DND-41 (cell line): Measurements from ENCODE around the gene ABCB11.
A peak's percentile ranks its signal among the peaks of the same experiment; 100 is the strongest.

ENCODE experiments used
- ATAC-seq: fragments of 200-7000 bp; cut with Tn5 transposase; 3 replicates; pipeline ENCODE4 v1.9.1; 2021; ENCODE audit warnings: low read depth; ENCODE audit not compliant: insufficient read depth
- DNase-seq: peaks from one replicate; pipeline ENCODE4 v3.0.0-alpha.2; 2020
- H2AFZ ChIP-seq: 2 replicates; pipeline ENCODE4 v1.6.0; 2012; ENCODE audit warnings: low read depth, low read length
- H3K27ac ChIP-seq: 2 replicates; pipeline ENCODE4 v1.5.1; 2012; ENCODE audit warnings: low read length, inconsistent platforms
- H3K27me3 ChIP-seq: fragments of 200-600 bp; sonication (generic); 2 replicates; pipeline ENCODE4 v1.6.0; 2012; ENCODE audit warnings: low read length, mild to moderate bottlenecking, inconsistent platforms; ENCODE audit not compliant: insufficient read depth, poor library complexity
- H3K36me3 ChIP-seq: 2 replicates; pipeline ENCODE4 v1.5.1; 2012; ENCODE audit warnings: low read length, inconsistent platforms; ENCODE audit not compliant: insufficient read depth
- H3K4me1 ChIP-seq: 2 replicates; pipeline ENCODE4 v1.5.1; 2012; ENCODE audit warnings: mild to moderate bottlenecking, low read length; ENCODE audit not compliant: insufficient read depth
- H3K4me2 ChIP-seq: 2 replicates; pipeline ENCODE4 v1.6.0; 2012; ENCODE audit warnings: mild to moderate bottlenecking, moderate library complexity, low read length, inconsistent platforms; ENCODE audit not compliant: insufficient read depth
- H3K4me3 ChIP-seq, 2 experiments: fragments of 200-600 bp in 1 of 2; shearing (Covaris generic) in 1 of 2; 2 replicates each; pipeline ENCODE4 v1.5.1; 2012 to 2016; ENCODE audit warnings: inconsistent platforms in 2 of 2, low read length in 2 of 2, mild to moderate bottlenecking in 2 of 2, low read depth in 1 of 2, moderate library complexity in 1 of 2
- H3K79me2 ChIP-seq: 2 replicates; pipeline ENCODE4 v1.6.0; 2012; ENCODE audit warnings: low read length, inconsistent platforms; ENCODE audit not compliant: insufficient read depth
- H3K9ac ChIP-seq: 2 replicates; pipeline ENCODE4 v1.6.0; 2012; ENCODE audit warnings: low read depth, mild to moderate bottlenecking, inconsistent platforms, low read length, moderate library complexity
- H3K9me3 ChIP-seq: 2 replicates; pipeline ENCODE4 v1.5.1; 2012; ENCODE audit warnings: low read length, moderate library complexity, mild to moderate bottlenecking, inconsistent platforms; ENCODE audit not compliant: insufficient read depth, severe bottlenecking
- H4K20me1 ChIP-seq: 2 replicates; pipeline ENCODE4 v1.6.0; 2012; ENCODE audit warnings: low read length; ENCODE audit not compliant: insufficient read depth
- EZH2 ChIP-seq: IDR thresholded peaks from 3 replicates; pipeline ENCODE4 v1.6.1; 2012; ENCODE audit warnings: borderline replicate concordance, low read depth, mild to moderate bottlenecking, moderate library complexity, low read length, inconsistent platforms; ENCODE audit not compliant: severe bottlenecking
- TF ChIP-seq, protein P1 (sequence below): IDR thresholded peaks from 2 replicates; pipeline ENCODE4 v1.5.1; 2012; ENCODE audit warnings: borderline replicate concordance, low read length, moderate library complexity, mild to moderate bottlenecking; ENCODE audit not compliant: poor library complexity, severe bottlenecking; ENCODE audit errors: extremely low read depth

ABCB11 gene

DNA sequence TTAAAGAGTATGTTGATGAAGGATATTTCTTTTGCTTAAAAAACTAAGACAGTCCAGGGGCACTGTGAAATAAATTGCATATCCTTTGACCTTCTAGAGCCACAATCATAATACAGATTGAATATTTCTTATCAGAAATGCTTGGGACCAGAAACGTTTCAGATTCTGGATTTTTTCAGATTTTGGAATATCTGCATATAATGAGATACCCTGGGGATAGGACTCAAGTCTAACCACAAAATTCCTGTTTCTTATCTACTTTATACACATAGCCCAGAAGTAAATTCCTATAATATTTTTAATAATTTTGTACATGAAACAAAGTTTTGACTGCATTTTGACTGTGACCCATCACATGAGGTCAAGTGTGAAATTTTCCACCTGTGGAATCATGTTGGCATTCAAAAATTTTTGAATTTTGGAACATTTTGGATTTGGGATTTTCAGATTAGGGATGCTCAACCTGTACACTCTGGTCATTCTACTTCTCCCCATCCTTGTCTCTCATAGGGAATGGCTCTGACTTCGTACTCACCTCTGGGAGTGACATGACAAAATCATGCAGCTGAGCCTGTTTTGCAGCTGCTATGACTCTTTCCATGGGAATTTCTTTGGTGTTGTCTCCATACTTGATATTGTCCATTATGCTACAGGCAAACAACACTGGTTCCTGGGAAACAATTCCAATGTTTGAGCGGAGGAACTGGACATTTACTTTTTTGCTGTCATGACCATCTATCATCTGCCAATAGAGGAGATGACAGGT, 104.3 kb downstream of the ABCB11 start:
- H3K4me2 ChIP-seq, result no peak overlapping the region

DNA sequence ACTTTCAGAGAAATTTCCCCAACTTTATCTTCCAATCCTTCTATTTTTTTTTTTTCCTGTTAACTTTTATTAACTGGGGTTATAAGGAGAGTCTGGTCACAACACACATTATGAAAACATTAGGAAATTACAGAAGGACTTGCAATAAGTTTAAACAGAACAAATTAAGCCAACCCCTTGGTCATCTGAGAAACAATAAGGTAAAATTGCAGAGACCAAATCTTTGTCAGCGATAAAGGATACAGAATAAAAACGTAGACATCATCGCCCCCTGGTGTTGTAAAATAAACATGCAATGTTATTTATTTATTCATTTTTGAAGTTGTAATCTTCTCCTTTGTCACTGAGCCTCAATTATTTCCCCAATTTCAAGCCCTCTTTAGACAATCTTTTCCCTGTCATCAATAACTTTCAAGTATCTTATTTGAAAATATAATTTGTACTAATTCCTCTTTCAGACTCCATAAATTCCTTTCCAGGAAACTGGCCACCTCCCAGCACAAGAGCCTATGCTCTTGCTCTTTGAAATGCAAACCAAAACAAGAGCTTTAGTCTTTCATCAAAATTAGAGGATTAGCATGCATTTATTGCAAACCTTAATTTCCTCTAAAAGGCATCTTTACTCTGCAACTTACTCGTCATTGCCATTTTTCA, 110.5 kb downstream of the ABCB11 start:
- Histone ChIP-seq H3K9me3 (no peaks in the 10 kb centered on the region), H3K4me1 (no peaks in the 10 kb centered on the region), H3K36me3 (no peaks in the 10 kb centered on the region), H3K79me2 (no peaks in the 10 kb centered on the region), H3K4me2 (no peak overlapping the region), H3K4me3 (no peak overlapping the region), H2AFZ (no peak overlapping the region), H3K27me3 (peaks cover 6% of the 10 kb centered on the region), H3K27ac (no peak overlapping the region), H3K9ac (no peak overlapping the region), H4K20me1 (no peaks in the 10 kb centered on the region)
- DNase-seq, result no peak
- TF ChIP-seq, protein P1, sequence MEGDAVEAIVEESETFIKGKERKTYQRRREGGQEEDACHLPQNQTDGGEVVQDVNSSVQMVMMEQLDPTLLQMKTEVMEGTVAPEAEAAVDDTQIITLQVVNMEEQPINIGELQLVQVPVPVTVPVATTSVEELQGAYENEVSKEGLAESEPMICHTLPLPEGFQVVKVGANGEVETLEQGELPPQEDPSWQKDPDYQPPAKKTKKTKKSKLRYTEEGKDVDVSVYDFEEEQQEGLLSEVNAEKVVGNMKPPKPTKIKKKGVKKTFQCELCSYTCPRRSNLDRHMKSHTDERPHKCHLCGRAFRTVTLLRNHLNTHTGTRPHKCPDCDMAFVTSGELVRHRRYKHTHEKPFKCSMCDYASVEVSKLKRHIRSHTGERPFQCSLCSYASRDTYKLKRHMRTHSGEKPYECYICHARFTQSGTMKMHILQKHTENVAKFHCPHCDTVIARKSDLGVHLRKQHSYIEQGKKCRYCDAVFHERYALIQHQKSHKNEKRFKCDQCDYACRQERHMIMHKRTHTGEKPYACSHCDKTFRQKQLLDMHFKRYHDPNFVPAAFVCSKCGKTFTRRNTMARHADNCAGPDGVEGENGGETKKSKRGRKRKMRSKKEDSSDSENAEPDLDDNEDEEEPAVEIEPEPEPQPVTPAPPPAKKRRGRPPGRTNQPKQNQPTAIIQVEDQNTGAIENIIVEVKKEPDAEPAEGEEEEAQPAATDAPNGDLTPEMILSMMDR, result peak; percentile 76
- no peak for TF ChIP-seq EZH2
- no peak for ATAC-seq

More for the DNA sequence above, 104.3 kb downstream of the ABCB11 start:
- Histone ChIP-seq H4K20me1 (no peaks in the 10 kb centered on the region), H3K4me1 (no peaks in the 10 kb centered on the region), H3K79me2 (no peaks in the 10 kb centered on the region), H3K36me3 (no peaks in the 10 kb centered on the region), H3K4me3 (no peak overlapping the region), H3K9ac (no peak overlapping the region), H3K27ac (no peak overlapping the region), H3K9me3 (no peaks in the 10 kb centered on the region), H2AFZ (no peak overlapping the region), H3K27me3 (peaks cover 22% of the 10 kb centered on the region)
- no peak for TF ChIP-seq EZH2
- TF ChIP-seq, protein P1, result no peak
- no peak for ATAC-seq
- no peak for DNase-seq

DNA sequence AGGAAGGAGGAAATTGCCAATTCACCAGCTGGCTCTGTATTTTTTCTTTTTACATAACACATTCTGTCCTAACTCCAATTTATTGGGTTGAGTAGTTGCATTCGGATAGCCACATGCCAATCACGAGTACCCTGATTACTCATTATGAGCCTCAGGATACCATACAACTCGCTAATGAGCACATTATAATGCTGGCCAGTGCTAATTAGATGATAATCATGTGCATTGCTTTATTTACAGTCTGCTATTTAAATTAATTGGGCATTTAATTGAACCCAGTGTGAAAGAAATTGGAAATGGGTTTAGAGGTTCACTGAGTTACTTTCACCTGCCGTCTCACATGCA, 114.8 kb downstream of the ABCB11 start:
- H3K4me2 ChIP-seq, result no peak overlapping the region
- H3K79me2 ChIP-seq, result no peaks in the 10 kb centered on the region
- DNase-seq, result no peak
- no peak overlapping the region for H2AFZ ChIP-seq
- no peak overlapping the region for H3K4me3 ChIP-seq
- H3K9ac ChIP-seq, result no peak overlapping the region
- H3K9me3 ChIP-seq, result no peaks in the 10 kb centered on the region
- H3K27ac ChIP-seq, result no peak overlapping the region
- H3K4me1 ChIP-seq, result no peaks in the 10 kb centered on the region
- no peaks in the 10 kb centered on the region for H3K36me3 ChIP-seq
- ATAC-seq, result no peak
- no peaks in the 10 kb centered on the region for H3K27me3 ChIP-seq
- no peaks in the 10 kb centered on the region for H4K20me1 ChIP-seq
- TF ChIP-seq, protein P1, result no peak
- no peak for TF ChIP-seq EZH2
